Measurements from ENCODE around the gene GPR15. TPM values are rescaled to one million over a fixed set of nuclear protein-coding genes. Genes with fewer than 3 reads are reported as not detected.

Gene GPR15
- total RNA-seq, 1 experiment from 2014 or later, result not detected

DNA sequence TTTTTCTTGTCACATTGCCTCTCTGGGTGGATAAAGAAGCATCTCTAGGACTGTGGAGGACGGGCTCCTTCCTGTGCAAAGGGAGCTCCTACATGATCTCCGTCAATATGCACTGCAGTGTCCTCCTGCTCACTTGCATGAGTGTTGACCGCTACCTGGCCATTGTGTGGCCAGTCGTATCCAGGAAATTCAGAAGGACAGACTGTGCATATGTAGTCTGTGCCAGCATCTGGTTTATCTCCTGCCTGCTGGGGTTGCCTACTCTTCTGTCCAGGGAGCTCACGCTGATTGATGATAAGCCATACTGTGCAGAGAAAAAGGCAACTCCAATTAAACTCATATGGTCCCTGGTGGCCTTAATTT, 478 bp downstream of the GPR15 start (continued):
- no peak for TF ChIP-seq E2F1 (CRISPR knock-in tag; IDR thresholded peaks at IDR 0.05)
- TF ChIP-seq, protein P1, sequence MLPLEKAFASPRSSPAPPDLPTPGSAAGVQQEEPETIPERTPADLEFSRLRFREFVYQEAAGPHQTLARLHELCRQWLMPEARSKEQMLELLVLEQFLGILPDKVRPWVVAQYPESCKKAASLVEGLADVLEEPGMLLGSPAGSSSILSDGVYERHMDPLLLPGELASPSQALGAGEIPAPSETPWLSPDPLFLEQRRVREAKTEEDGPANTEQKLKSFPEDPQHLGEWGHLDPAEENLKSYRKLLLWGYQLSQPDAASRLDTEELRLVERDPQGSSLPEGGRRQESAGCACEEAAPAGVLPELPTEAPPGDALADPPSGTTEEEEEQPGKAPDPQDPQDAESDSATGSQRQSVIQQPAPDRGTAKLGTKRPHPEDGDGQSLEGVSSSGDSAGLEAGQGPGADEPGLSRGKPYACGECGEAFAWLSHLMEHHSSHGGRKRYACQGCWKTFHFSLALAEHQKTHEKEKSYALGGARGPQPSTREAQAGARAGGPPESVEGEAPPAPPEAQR (CRISPR knock-in tag; IDR thresholded peaks at IDR 0.05), result no peak
- TF ChIP-seq MXD4 (CRISPR knock-in tag; IDR thresholded peaks at IDR 0.05; ENCODE audit: borderline replicate concordance), result no peak

- DNase-seq (ENCODE audit: low spot score), result no peak
- Mint-ChIP-seq H3K27me3 (ENCODE audit: low read depth) (no peaks in the 10 kb centered on the region), H3K9me3 (no peaks in the 10 kb centered on the region), H3K27ac (no peak overlapping the region), H3K4me3 (no peak overlapping the region), H3K4me1 (peaks cover 6% of the 10 kb centered on the region), H3K36me3 (no peaks in the 10 kb centered on the region)
- ATAC-seq, result no peak
- ChIA-PET CTCF (interaction anchor here (1.6 to 1.8 kb wide), 2 partner anchors 10 to 124 kb away, joined by 5 to 6 read pairs; partner anchors contain the start of gene CLDND1), POLR2A (no interaction called here)
- TF ChIP-seq ZBTB21 (CRISPR knock-in tag; IDR thresholded peaks at IDR 0.05; ENCODE audit: borderline replicate concordance), result no peak
- no peak for TF ChIP-seq ESRRA (CRISPR knock-in tag; IDR thresholded peaks at IDR 0.05; ENCODE audit: borderline replicate concordance)
- TF ChIP-seq TEAD1 (CRISPR knock-in tag; IDR thresholded peaks at IDR 0.05), result no peak
- TF ChIP-seq IRF2 (CRISPR knock-in tag; IDR thresholded peaks at IDR 0.05; ENCODE audit: borderline replicate concordance, low read depth), result no peak
- no peak for TF ChIP-seq GTF2I (CRISPR knock-in tag; conservative IDR thresholded peaks at IDR 0.05)
- TF ChIP-seq AR (CRISPR knock-in tag; IDR thresholded peaks at IDR 0.05), result no peak
- no peak for TF ChIP-seq ZNF396 (CRISPR knock-in tag; IDR thresholded peaks at IDR 0.05; ENCODE audit: borderline replicate concordance)
These were observed 1.2 kb downstream of the GPR15 start for GRCh38 chr3:98532709-98533571.

GRCh38 chr3:98534168-98534567, 2.4 kb downstream of the GPR15 start:
- CTCF ChIA-PET, result no interaction called here
- DNase-seq (ENCODE audit: low spot score), result no peak
- TF ChIP-seq ZNF416 (CRISPR knock-in tag; IDR thresholded peaks at IDR 0.05) (no peak), CTCF (IDR thresholded peaks at IDR 0.05) (no peak), NFE2L1 (CRISPR knock-in tag; IDR thresholded peaks at IDR 0.05) (no peak), NR1H2 (CRISPR knock-in tag; IDR thresholded peaks at IDR 0.05) (no peak), ATF1 (CRISPR knock-in tag; IDR thresholded peaks at IDR 0.05) (no peak), ZNF425 (CRISPR knock-in tag; conservative IDR thresholded peaks at IDR 0.05) (no peak), NFYB (CRISPR knock-in tag; conservative IDR thresholded peaks at IDR 0.05; ENCODE audit: low read depth) (no peak)
- TF ChIP-seq, protein P2, sequence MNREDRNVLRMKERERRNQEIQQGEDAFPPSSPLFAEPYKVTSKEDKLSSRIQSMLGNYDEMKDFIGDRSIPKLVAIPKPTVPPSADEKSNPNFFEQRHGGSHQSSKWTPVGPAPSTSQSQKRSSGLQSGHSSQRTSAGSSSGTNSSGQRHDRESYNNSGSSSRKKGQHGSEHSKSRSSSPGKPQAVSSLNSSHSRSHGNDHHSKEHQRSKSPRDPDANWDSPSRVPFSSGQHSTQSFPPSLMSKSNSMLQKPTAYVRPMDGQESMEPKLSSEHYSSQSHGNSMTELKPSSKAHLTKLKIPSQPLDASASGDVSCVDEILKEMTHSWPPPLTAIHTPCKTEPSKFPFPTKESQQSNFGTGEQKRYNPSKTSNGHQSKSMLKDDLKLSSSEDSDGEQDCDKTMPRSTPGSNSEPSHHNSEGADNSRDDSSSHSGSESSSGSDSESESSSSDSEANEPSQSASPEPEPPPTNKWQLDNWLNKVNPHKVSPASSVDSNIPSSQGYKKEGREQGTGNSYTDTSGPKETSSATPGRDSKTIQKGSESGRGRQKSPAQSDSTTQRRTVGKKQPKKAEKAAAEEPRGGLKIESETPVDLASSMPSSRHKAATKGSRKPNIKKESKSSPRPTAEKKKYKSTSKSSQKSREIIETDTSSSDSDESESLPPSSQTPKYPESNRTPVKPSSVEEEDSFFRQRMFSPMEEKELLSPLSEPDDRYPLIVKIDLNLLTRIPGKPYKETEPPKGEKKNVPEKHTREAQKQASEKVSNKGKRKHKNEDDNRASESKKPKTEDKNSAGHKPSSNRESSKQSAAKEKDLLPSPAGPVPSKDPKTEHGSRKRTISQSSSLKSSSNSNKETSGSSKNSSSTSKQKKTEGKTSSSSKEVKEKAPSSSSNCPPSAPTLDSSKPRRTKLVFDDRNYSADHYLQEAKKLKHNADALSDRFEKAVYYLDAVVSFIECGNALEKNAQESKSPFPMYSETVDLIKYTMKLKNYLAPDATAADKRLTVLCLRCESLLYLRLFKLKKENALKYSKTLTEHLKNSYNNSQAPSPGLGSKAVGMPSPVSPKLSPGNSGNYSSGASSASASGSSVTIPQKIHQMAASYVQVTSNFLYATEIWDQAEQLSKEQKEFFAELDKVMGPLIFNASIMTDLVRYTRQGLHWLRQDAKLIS (CRISPR knock-in tag; IDR thresholded peaks at IDR 0.05; ENCODE audit: borderline replicate concordance), result no peak
- TF ChIP-seq, protein P3, sequence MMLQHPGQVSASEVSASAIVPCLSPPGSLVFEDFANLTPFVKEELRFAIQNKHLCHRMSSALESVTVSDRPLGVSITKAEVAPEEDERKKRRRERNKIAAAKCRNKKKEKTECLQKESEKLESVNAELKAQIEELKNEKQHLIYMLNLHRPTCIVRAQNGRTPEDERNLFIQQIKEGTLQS (CRISPR knock-in tag; conservative IDR thresholded peaks at IDR 0.05), result no peak

More at GRCh38 chr3:98534168-98534567, 2.4 kb downstream of the GPR15 start:
- H3K4me3 Mint-ChIP-seq, result no peak overlapping the region
- POLR2A ChIA-PET, result no interaction called here
- no peaks in the 10 kb centered on the region for H3K36me3 Mint-ChIP-seq
- ATAC-seq, result no peak
- H3K27me3 Mint-ChIP-seq (ENCODE audit: low read depth), result no peaks in the 10 kb centered on the region
- H3K4me1 Mint-ChIP-seq, result peaks cover 3% of the 10 kb centered on the region; the same call in 1 of the 2 replicates
- H3K9me3 Mint-ChIP-seq, result no peaks in the 10 kb centered on the region
- H3K27ac Mint-ChIP-seq, result no peak overlapping the region

Data from WTC11 (cell line).